PC-3 (cell line): ENCODE results near the gene LRRC75B.

Experiments used
- CTCF ChIP-seq: fragments of 300-600 bp; sonication (generic); conservative IDR thresholded peaks from 2 replicates; pipeline ENCODE4 v1.5.1; 2017; ENCODE audit warnings: antibody characterized with exemption, low read depth, mild to moderate bottlenecking, low read length
- EZH2phosphoT487 ChIP-seq: fragments of 300-600 bp; sonication (generic); IDR thresholded peaks from 2 replicates; pipeline ENCODE4 v1.6.1; 2018; ENCODE audit warnings: mild to moderate bottlenecking, antibody characterized with exemption, low read length, borderline replicate concordance

GRCh38 chr22:24559471-24559870, 33.4 kb downstream of the LRRC75B start:
- TF ChIP-seq CTCF (no peak), EZH2phosphoT487 (no peak)
